Measurements from ENCODE around the gene RPS14. TPM values are rescaled to one million over a fixed set of nuclear protein-coding genes. Genes with fewer than 3 reads are reported as not detected.

The RPS14 gene
- total RNA-seq, 4 donors from 2014 or later = 2,464 to 2,979 (median 2,566) TPM

DNA sequence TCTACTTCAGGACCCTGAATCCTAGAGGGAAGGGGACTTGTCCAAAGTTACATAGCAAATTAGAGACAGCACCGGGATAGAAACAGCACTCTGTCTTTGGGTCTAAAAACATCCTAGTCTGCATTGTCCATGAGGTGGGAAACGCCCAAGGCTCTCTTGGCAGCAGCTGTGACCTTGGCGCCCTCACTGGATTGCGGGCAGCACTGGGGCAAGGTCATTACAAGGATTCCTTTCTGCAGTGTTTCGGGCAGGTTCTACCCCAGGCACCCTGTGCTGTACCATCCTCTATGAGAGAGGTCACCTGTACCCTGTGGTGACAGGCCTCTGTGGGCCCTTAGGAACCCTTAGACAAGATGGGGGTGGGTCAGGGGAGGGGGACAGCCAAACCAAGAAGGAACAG, 45.4 kb downstream of the RPS14 start:
- TF ChIP-seq, protein P1, sequence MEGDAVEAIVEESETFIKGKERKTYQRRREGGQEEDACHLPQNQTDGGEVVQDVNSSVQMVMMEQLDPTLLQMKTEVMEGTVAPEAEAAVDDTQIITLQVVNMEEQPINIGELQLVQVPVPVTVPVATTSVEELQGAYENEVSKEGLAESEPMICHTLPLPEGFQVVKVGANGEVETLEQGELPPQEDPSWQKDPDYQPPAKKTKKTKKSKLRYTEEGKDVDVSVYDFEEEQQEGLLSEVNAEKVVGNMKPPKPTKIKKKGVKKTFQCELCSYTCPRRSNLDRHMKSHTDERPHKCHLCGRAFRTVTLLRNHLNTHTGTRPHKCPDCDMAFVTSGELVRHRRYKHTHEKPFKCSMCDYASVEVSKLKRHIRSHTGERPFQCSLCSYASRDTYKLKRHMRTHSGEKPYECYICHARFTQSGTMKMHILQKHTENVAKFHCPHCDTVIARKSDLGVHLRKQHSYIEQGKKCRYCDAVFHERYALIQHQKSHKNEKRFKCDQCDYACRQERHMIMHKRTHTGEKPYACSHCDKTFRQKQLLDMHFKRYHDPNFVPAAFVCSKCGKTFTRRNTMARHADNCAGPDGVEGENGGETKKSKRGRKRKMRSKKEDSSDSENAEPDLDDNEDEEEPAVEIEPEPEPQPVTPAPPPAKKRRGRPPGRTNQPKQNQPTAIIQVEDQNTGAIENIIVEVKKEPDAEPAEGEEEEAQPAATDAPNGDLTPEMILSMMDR (IDR thresholded peaks at IDR 0.05; ENCODE audit: low read depth) = no peak

DNA sequence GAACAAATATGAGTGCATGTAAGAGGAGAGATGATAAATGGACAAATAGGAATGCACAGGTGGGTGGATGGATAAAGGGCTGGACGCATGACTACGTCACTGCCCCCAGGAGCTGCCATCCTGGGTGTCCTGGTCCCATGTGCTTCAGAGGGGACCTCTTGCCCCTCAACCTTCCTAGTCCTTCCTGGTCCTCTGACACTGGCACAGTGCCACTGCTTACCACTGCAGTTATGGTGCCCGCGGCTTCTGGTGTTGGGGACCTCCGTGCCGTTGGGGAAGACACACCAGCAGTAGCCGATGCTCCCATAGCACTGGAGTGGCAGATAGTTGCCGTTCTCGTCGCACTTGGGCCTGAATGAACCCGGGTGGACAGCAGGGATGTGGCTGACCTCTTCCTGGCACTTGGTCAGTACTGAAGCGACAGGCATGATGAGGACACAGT, 46.6 kb downstream of the RPS14 start:
- TF ChIP-seq, protein P1 (IDR thresholded peaks at IDR 0.05; ENCODE audit: low read depth) = no peak

DNA sequence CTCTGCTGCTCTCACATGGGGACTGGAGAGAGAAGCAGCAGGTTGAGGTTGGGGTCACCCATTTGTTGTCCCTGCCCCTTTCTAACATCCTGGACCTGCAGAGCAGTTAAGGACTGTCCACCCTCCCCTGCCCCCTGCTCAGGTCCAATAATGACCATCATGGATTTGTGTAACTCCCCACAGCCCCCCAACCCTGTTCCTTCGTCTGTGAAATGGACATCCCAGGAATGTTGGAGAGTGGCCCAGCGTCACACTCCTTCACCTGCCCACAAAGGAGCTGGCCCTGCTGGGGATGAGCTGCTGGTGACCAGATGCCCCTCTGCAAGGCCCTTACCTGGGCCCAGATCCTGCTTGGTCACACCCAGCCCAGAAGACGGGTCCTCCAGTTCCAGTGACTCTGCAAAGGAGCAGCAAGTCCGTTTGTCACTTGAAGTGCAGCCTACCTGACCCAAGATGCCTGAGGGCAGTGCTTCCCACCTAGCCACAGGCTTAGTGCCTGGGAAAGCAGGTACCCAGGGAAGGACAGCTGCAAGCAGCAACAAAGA, 47.2 kb downstream of the RPS14 start:
- TF ChIP-seq, protein P1 (IDR thresholded peaks at IDR 0.05; ENCODE audit: low read depth) = no peak

DNA sequence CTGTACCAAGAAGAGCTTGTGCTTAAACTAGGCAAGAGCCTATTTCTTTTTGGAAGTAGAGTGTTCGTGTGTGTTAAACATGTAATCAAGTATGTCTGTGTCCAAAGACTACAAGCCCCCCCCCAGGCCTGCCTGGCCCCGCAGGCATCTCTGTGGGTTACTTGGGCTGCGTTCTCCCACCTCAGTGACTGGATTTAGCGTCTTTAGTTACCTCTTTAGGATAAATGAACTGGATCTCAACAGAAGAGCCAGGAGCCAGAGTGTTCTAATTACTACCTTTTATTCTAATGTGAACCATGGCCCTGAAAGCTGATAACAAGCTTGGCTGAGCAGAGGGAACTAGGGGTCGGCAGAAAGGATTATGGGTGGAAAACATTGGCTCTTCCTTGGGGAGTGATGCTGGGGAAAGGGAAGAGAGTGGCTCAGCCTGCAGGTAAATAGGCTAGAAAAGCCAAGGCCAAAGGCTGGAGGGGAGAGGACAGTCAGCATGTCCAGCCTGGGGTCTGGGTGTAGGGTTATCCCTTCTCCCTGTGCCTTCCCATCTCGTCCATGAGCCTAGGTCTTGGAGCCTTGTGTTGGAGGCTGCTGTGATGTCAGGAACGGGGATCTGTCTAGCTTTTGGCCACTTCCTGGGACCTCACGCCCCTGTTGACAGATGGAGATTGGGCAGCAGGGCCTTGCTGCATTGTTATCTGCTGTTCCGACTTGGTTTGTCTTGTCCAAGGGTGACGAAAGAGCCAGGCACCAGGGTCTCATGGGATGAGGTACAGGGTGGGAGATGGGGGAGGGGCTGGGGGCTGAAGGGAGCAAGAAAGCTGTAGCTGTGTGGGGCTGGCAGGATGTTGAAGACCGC, 47.9 kb downstream of the RPS14 start:
- TF ChIP-seq, protein P1 (IDR thresholded peaks at IDR 0.05; ENCODE audit: low read depth) = no peak

DNA sequence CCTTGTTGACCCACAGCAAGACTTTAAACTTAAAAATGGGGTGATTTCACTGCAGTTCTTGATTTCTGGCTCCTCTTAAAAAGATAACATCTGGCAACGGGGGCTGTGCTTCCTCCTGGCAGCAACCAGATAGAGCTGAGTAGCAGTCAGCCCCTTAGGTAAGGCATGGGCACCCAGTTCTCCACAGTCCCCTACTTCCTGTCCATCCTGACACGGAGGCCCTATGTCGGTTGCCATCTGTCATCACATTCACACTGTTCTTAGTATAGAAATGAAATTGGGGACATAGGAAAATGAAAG, 48.5 kb downstream of the RPS14 start:
- TF ChIP-seq, protein P1 (IDR thresholded peaks at IDR 0.05; ENCODE audit: low read depth) = no peak

DNA sequence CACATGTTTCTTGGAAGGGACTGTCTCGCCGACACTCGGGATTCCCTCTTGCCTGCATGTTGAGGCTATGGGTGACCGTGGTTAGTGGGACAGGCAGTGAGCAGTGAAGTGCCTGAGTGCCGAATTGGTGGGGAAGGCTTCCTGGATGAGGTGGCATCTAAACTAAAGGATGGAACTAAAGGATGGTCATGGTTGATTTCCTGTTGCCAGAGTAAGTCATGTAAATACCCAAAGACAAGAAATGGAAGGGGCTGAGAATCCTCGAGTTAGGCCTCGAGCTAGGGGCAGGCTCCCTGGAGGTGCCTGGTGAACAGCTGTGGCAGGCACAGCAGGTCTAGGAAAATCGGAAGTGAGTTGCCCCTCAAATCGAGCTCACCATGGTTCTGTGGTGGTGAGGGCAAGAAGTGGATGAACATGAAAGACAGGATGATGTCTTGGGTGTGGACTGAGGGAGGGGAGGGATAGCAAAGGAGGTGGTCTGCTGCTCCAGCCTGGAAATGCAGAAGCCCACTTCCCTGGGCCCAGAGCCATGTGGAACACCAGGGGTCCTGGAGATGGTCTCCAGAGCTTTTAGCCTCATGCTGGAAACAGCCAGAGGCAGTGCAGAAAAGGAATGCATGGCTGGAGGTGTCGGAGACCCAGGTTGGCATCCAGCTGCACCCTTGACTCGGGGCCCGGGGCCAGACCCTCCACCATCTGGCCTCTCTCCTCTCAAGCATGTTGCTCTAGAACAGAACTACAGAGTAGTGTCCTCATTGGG, 49.0 kb downstream of the RPS14 start:
- TF ChIP-seq, protein P1 (IDR thresholded peaks at IDR 0.05; ENCODE audit: low read depth) = no peak
